CD14-positive monocyte (primary cell): Measurements from ENCODE around the gene DAZAP1. TPM values are rescaled to one million over a fixed set of nuclear protein-coding genes. Genes with fewer than 3 reads are reported as not detected.

Experiments used
- DNase-seq, 3 donors: peaks; one replicate each; pipeline ENCODE4 v3.0.0-alpha.2; 2011 to 2022
- H2AFZ ChIP-seq: 2 replicates; pipeline ENCODE4 v1.6.0; 2012; ENCODE audit warnings: mild to moderate bottlenecking, low read depth, low read length, inconsistent platforms; ENCODE audit not compliant: insufficient read depth, poor library complexity, severe bottlenecking
- H3K27ac ChIP-seq, 2 donors: 1 replicate in 1 of 2; 2 replicates in 1 of 2; pipeline ENCODE4 v1.5.1; 2012 to 2013; ENCODE audit warnings: low read length in 2 of 2, control low read depth in 1 of 2, inconsistent platforms in 1 of 2, low read depth in 1 of 2, mild to moderate bottlenecking in 1 of 2
- H3K27me3 ChIP-seq, 2 donors: one replicate each; pipeline versions ENCODE4 v1.6.0 to v1.6.1; 2011 to 2013; ENCODE audit warnings: low read length in 2 of 2; ENCODE audit not compliant: control insufficient read depth in 2 of 2, insufficient read depth in 2 of 2
- H3K36me3 ChIP-seq, 2 donors: replicated peaks in 1 of 2; 1 replicate in 1 of 2; 2 replicates in 1 of 2; pipeline versions ENCODE4 v1.5.1 to v1.6.1; 2012 to 2013; ENCODE audit warnings: low read length in 2 of 2, control low read depth in 1 of 2, inconsistent platforms in 1 of 2, mild to moderate bottlenecking in 1 of 2; ENCODE audit not compliant: insufficient read depth in 2 of 2, control insufficient read depth in 1 of 2
- H3K4me1 ChIP-seq, 2 donors: 1 replicate in 1 of 2; 2 replicates in 1 of 2; pipeline versions ENCODE4 v1.5.1 to v1.6.1; 2012 to 2013; ENCODE audit warnings: low read length in 2 of 2, control low read depth in 1 of 2, inconsistent platforms in 1 of 2, mild to moderate bottlenecking in 1 of 2, moderate library complexity in 1 of 2; ENCODE audit not compliant: insufficient read depth in 2 of 2, control insufficient read depth in 1 of 2
- H3K4me2 ChIP-seq: replicated peaks from 2 replicates; pipeline ENCODE3; 2012; ENCODE audit warnings: low read length, moderate library complexity, mild to moderate bottlenecking; ENCODE audit not compliant: poor library complexity, severe bottlenecking; ENCODE audit errors: extremely low read depth
- H3K4me3 ChIP-seq, 3 experiments: fragments of 200-600 bp in 1 of 3; sonication (generic) in 1 of 3; replicated peaks in 1 of 3; 1 replicate in 2 of 3; 2 replicates in 1 of 3; pipeline ENCODE4 v1.5.1; 2011 to 2013; ENCODE audit warnings: low read length in 3 of 3, mild to moderate bottlenecking in 3 of 3, control low read depth in 2 of 3, low read depth in 2 of 3, inconsistent platforms in 1 of 3, moderate library complexity in 1 of 3
- H3K79me2 ChIP-seq: 2 replicates; pipeline ENCODE4 v1.6.0; 2012; ENCODE audit warnings: mild to moderate bottlenecking, control low read depth, inconsistent platforms, low read length, moderate library complexity; ENCODE audit not compliant: insufficient read depth
- H3K9ac ChIP-seq: 2 replicates; pipeline ENCODE4 v1.6.0; 2017; ENCODE audit warnings: low read length, mild to moderate bottlenecking; ENCODE audit not compliant: insufficient read depth, poor library complexity, severe bottlenecking
- H3K9me3 ChIP-seq, 2 donors: replicated peaks in 1 of 2; 1 replicate in 1 of 2; 2 replicates in 1 of 2; pipeline versions ENCODE4 v1.5.1 to v1.6.1; 2012 to 2013; ENCODE audit warnings: low read length in 2 of 2, control low read depth in 1 of 2; ENCODE audit not compliant: control insufficient read depth in 1 of 2, insufficient read depth in 1 of 2
- H4K20me1 ChIP-seq: 2 replicates; pipeline ENCODE4 v1.6.0; 2012; ENCODE audit warnings: mild to moderate bottlenecking, low read length, control low read depth, moderate library complexity; ENCODE audit not compliant: insufficient read depth
- H3K27ac Mint-ChIP-seq, 7 donors: one replicate each; pipeline ENCODE4 v1.8.0; 2020; ENCODE audit warnings: mild to moderate bottlenecking in 7 of 7, mixed read lengths in 7 of 7, moderate library complexity in 6 of 7, inconsistent platforms in 2 of 7
- H3K27me3 Mint-ChIP-seq, 3 donors: one replicate each; pipeline ENCODE4 v1.8.0; 2021 to 2022; ENCODE audit warnings: low read depth in 3 of 3, mild to moderate bottlenecking in 3 of 3, mixed read lengths in 3 of 3, moderate library complexity in 3 of 3, inconsistent platforms in 1 of 3
- H3K36me3 Mint-ChIP-seq, 2 donors: one replicate each; pipeline ENCODE4 v1.8.0; 2020; ENCODE audit warnings: mixed read lengths in 2 of 2, inconsistent platforms in 1 of 2, mild to moderate bottlenecking in 1 of 2
- H3K4me1 Mint-ChIP-seq: one replicate; pipeline ENCODE4 v1.8.0; 2020; ENCODE audit warnings: mild to moderate bottlenecking, mixed read lengths
- H3K4me3 Mint-ChIP-seq, 2 donors: one replicate each; pipeline ENCODE4 v1.8.0; 2020; ENCODE audit warnings: mild to moderate bottlenecking in 2 of 2, mixed read lengths in 2 of 2, moderate library complexity in 1 of 2
- H3K9me3 Mint-ChIP-seq, 7 donors: one replicate each; pipeline ENCODE4 v1.8.0; 2020 to 2022; ENCODE audit warnings: mixed read lengths in 7 of 7, mild to moderate bottlenecking in 6 of 7, moderate library complexity in 6 of 7, inconsistent platforms in 2 of 7
- WGBS: methylation state at CpG from one replicate; pipeline ENCODE4 v1.1.5; 2013; ENCODE audit warnings: missing lambda C conversion rate; ENCODE audit not compliant: insufficient coverage; 5-methylcytosine and 5-hydroxymethylcytosine counted together
- intact Hi-C, 2 donors: fragments of 100-400 bp; cut with micrococcal nuclease; formaldehyde crosslinking; loops; one replicate each; pipeline versions ENCODE4 v1.15.0 to v1.15.1; 2023
- polyA plus RNA-seq, 3 donors: library from polyadenylated mRNA; depleted of rRNA in 1 of 3; unstranded in 2 of 3; stranded (reverse) in 1 of 3; fragments of 300-500 nt in 2 of 3; fragments of >200 nt in 1 of 3; fragmentation: Illumina TruSeq in 2 of 3; gene quantifications; 1 replicate in 2 of 3; 2 replicates in 1 of 3; pipeline ENCODE4 v1.2.3, GENCODE V29; 2012 to 2021
- TF ChIP-seq, protein P1 (sequence below): fragments of 200-600 bp; IDR thresholded peaks from one replicate; pipeline ENCODE4 v1.8.0; 2022; ENCODE audit warnings: antibody characterized with exemption, mild to moderate bottlenecking

Gene DAZAP1
- polyA plus RNA-seq, 3 donors = 3.3 to 57.1 (median 4.2) TPM

DNA sequence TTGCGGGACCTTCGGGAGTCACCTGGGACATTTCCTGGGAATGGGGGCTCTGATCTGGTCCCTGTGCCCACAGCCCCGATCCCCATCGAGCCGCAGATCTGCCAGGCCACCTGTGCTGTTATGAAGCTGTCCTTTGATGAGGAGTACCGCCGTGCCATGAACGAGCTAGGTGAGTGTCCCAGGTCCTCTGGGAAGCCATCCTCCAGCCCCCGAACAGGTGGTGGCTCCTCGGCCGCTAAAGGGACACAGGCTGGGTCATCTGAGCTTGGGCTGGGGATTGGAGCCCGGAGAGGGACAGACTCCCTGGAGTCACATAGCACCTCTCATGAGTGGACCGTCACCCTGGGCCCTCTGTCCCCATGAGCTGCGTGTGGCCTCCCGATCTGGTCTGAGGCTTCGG is 50.5 kb downstream of the DAZAP1 start:
- peaks cover 51 to 74% (median 69%) of the 10 kb centered on the region in 3 donors for H3K27me3 Mint-ChIP-seq
- H3K27me3 ChIP-seq = peaks cover 21 to 56% of the 10 kb centered on the region in 2 donors
- whole genome bisulfite sequencing = 88% methylated on average over 15 of the region's 16 CpGs

DNA sequence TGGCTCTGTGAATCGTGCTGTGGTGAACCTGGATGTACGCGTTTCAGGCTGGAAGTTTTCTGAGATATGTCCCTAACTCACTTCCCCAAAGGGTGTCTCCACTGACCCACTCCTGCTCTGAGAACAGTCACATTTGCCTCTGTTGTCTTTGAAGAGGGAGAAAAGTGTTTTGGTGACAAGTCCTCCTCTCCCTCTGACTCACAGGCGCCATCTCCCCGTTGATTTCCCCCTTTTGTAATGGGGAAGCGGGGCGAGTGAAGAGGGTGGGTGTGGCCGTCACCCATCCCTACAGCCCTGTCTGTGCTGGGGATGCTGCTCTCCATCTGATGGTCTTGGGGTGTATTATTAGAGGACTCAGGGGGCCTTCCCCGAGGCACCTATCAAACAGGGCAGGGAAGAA is 52.1 kb downstream of the DAZAP1 start:
- Histone ChIP-seq H3K27me3 (peaks cover 17 to 41% of the 10 kb centered on the region in 2 donors), H3K4me1 (peaks cover 15 to 20% of the 10 kb centered on the region in 2 donors), H3K9me3 (peaks cover 6 to 22% of the 10 kb centered on the region in 2 donors), H2AFZ (no peak overlapping the region), H3K27ac (no peak overlapping the region), H3K9ac (no peak overlapping the region), H3K4me2 (no peak overlapping the region), H3K79me2 (no peaks in the 10 kb centered on the region), H3K36me3 (no peaks in the 10 kb centered on the region), H3K4me3 (no peak overlapping the region), H4K20me1 (peaks cover 19% of the 10 kb centered on the region)
- intact Hi-C loops = no loop called here
- peaks cover 10 to 19% of the 10 kb centered on the region in 2 donors for H3K36me3 Mint-ChIP-seq
- H3K4me3 Mint-ChIP-seq = peak overlapping the region in 1 of 2 donors; percentile 60
- peaks cover 40 to 68% (median 59%) of the 10 kb centered on the region in 3 donors for H3K27me3 Mint-ChIP-seq
- H3K4me1 Mint-ChIP-seq = peaks cover 18% of the 10 kb centered on the region
- H3K27ac Mint-ChIP-seq = peak overlapping the region in 5 of 7 donors; percentile 15 to 86 (median 46)
- TF ChIP-seq, protein P1, sequence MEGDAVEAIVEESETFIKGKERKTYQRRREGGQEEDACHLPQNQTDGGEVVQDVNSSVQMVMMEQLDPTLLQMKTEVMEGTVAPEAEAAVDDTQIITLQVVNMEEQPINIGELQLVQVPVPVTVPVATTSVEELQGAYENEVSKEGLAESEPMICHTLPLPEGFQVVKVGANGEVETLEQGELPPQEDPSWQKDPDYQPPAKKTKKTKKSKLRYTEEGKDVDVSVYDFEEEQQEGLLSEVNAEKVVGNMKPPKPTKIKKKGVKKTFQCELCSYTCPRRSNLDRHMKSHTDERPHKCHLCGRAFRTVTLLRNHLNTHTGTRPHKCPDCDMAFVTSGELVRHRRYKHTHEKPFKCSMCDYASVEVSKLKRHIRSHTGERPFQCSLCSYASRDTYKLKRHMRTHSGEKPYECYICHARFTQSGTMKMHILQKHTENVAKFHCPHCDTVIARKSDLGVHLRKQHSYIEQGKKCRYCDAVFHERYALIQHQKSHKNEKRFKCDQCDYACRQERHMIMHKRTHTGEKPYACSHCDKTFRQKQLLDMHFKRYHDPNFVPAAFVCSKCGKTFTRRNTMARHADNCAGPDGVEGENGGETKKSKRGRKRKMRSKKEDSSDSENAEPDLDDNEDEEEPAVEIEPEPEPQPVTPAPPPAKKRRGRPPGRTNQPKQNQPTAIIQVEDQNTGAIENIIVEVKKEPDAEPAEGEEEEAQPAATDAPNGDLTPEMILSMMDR = no peak
- peak; percentile 54 to 82 (median 72) for DNase-seq
- 100% methylated on average over 1 of the region's 9 CpGs for WGBS
- peaks cover 7 to 12% (median 10%) of the 10 kb centered on the region in 7 donors for H3K9me3 Mint-ChIP-seq

More for the DNA sequence above, 50.5 kb downstream of the DAZAP1 start:
- TF ChIP-seq, protein P1 = no peak
- no peak overlapping the region for H3K27ac ChIP-seq
- H2AFZ ChIP-seq = no peak overlapping the region
- peaks cover 10 to 19% of the 10 kb centered on the region in 2 donors for H3K36me3 Mint-ChIP-seq
- H3K4me1 ChIP-seq = peaks cover 15 to 20% of the 10 kb centered on the region in 2 donors
- peaks cover 18% of the 10 kb centered on the region for H3K4me1 Mint-ChIP-seq
- peaks cover 18% of the 10 kb centered on the region for H4K20me1 ChIP-seq
- peaks cover 6 to 22% of the 10 kb centered on the region in 2 donors for H3K9me3 ChIP-seq
- no peak for DNase-seq
- H3K9ac ChIP-seq = no peak overlapping the region
- peaks cover 7 to 16% (median 10%) of the 10 kb centered on the region in 7 donors for H3K9me3 Mint-ChIP-seq
- H3K4me3 Mint-ChIP-seq = peak overlapping the region in 1 of 2 donors; percentile 80
- no peak overlapping the region for H3K27ac Mint-ChIP-seq
- H3K79me2 ChIP-seq = no peaks in the 10 kb centered on the region
- intact Hi-C loops = no loop called here
- H3K4me2 ChIP-seq = no peak overlapping the region
- H3K36me3 ChIP-seq = no peaks in the 10 kb centered on the region
- H3K4me3 ChIP-seq = no peak overlapping the region
